Lower leg skin (tissue), 4 donors: ENCODE results near the gene KPNA6. TPM values are rescaled to one million over a fixed set of nuclear protein-coding genes. Genes with fewer than 3 reads are reported as not detected.
"Not testable (repeated sequence)": the region's sequence is repeated elsewhere in the genome, so short reads cannot be mapped to it uniquely, and the experiment has no call there.

Experiments
- DNase-seq, 2 donors: peaks; one replicate each; pipeline ENCODE4 v3.0.0-alpha.2; 2019; ENCODE audit warnings: low spot score in 2 of 2
- H3K4me3 ChIP-seq: fragments of 200-600 bp; sonication (generic); 2 replicates; pipeline ENCODE4 v1.5.1; 2017; ENCODE audit warnings: mild to moderate bottlenecking, low read depth; ENCODE audit not compliant: poor library complexity, severe bottlenecking
- POLR2A ChIP-seq, 2 donors: fragments of 450-650 bp; IDR thresholded peaks; one replicate each; pipeline ENCODE4 v1.6.1; 2016 to 2017; ENCODE audit warnings: antibody characterized with exemption in 2 of 2, mild to moderate bottlenecking in 1 of 2, moderate library complexity in 1 of 2
- WGBS, 2 donors: methylation state at CpG; one replicate each; pipeline ENCODE4 v1.1.5; 2018; 5-methylcytosine and 5-hydroxymethylcytosine counted together
- intact Hi-C: fragments of 100-400 bp; cut with DNase I; formaldehyde crosslinking; loops from one replicate; pipeline ENCODE4 v1.15.0; 2023; ENCODE audit warnings: low total_unique reads
- total RNA-seq, 4 donors: library from RNA; depleted of rRNA; stranded (reverse); fragments of >200 nt; gene quantifications; one replicate each; pipeline ENCODE4 v1.1.0, GENCODE V29; 2016
- TF ChIP-seq, protein P1 (sequence below), 3 donors: fragments of 450-650 bp; IDR thresholded peaks; one replicate each; pipeline ENCODE4 v1.5.1; 2016; ENCODE audit warnings: antibody characterized with exemption in 3 of 3, mild to moderate bottlenecking in 3 of 3, moderate library complexity in 2 of 3

KPNA6 gene
- total RNA-seq = 10 to 100 TPM; 44.2 to 48.5 (median 44.3) TPM

GRCh38 chr1:32107742-32108661 is at the start of gene KPNA6:
Gene KPNA6 (plus strand): TSS chr1:32108056. CDS start chr1:32108131, 75 bp downstream.
- no peak for TF ChIP-seq POLR2A (IDR thresholded peaks at IDR 0.05)
- TF ChIP-seq, protein P1, sequence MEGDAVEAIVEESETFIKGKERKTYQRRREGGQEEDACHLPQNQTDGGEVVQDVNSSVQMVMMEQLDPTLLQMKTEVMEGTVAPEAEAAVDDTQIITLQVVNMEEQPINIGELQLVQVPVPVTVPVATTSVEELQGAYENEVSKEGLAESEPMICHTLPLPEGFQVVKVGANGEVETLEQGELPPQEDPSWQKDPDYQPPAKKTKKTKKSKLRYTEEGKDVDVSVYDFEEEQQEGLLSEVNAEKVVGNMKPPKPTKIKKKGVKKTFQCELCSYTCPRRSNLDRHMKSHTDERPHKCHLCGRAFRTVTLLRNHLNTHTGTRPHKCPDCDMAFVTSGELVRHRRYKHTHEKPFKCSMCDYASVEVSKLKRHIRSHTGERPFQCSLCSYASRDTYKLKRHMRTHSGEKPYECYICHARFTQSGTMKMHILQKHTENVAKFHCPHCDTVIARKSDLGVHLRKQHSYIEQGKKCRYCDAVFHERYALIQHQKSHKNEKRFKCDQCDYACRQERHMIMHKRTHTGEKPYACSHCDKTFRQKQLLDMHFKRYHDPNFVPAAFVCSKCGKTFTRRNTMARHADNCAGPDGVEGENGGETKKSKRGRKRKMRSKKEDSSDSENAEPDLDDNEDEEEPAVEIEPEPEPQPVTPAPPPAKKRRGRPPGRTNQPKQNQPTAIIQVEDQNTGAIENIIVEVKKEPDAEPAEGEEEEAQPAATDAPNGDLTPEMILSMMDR (IDR thresholded peaks at IDR 0.05) = no peak
- 0 to 1% methylated on average over 35 to 39 of the region's 45 CpGs for WGBS, 2 donors

DNA sequence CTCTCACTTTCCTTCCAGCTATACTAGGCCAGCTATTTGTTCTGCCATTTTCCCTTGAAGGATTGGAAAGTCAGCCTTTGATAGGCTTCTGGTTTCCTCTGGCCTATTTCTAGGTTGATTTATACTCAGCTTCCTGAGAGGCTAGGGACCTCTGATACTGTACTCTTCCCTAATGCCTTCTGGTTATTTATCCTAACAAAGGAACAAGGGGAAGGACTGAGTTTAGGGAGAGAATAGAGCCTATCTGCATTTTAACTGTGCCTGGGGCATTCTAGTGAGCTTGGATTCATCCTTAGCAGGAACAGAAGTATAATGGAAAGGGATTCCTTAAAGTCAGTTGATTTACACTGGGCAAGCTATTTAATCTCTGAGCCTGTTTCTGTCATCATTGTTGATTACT is 46.9 kb upstream of the KPNA6 start:
- intact Hi-C loops = loop anchor here (10.0 kb wide), 1 partner anchor 276 kb away; no protein-coding TSS in a partner anchor
- no peak overlapping the region for H3K4me3 ChIP-seq
- TF ChIP-seq, protein P1 (IDR thresholded peaks at IDR 0.05) = no peak
- TF ChIP-seq POLR2A (IDR thresholded peaks at IDR 0.05) = no peak
- DNase-seq = no peak

More at GRCh38 chr1:32107742-32108661, at the start of gene KPNA6:
- peak; percentile 92 to 96 for DNase-seq
- intact Hi-C loops = no loop called here
- peak within 1 kb of the TSS; percentile 90 for H3K4me3 ChIP-seq

GRCh38 chr1:32062867-32063230 is 45.0 kb upstream of the KPNA6 start:
- DNase-seq = no peak
- intact Hi-C loops = loop anchor here (10.0 kb wide), 1 partner anchor 278 kb away; no protein-coding TSS in a partner anchor
- H3K4me3 ChIP-seq = no peak overlapping the region
- WGBS, 2 donors = 56 to 65% methylated on average over 4 of the region's 4 CpGs
- TF ChIP-seq, protein P1 (IDR thresholded peaks at IDR 0.05) = no peak
- TF ChIP-seq POLR2A (IDR thresholded peaks at IDR 0.05) = no peak

DNA sequence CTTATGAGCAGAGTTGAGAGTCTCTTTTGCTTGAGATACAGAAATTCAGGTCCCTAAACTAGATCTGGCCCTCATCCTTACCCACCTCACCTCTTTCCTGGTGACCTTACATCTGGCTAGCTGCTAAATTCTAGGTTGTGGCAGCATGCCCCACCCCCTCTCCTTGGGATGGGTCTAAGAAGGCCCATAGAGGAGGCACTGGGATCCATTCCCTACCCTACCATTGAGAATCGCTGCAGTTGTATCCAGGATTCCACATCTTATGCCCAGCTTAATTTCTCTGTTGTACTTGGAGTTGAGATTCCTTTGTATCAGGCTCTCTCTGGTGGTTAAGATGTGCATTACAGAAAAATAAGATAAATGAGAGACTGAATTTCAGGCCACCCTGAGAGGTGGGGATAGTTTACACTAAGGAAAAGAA is 44.6 kb upstream of the KPNA6 start:
- WGBS, 2 donors = 4 to 18% methylated on average over 1 of the region's 1 CpG
- DNase-seq = peak in 1 of 2 donors; percentile 63
- TF ChIP-seq, protein P1 (IDR thresholded peaks at IDR 0.05) = no peak
- no peak for TF ChIP-seq POLR2A (IDR thresholded peaks at IDR 0.05)
- intact Hi-C loops = loop anchor here (10.0 kb wide), 1 partner anchor 278 kb away; no protein-coding TSS in a partner anchor
- H3K4me3 ChIP-seq = no peak overlapping the region

GRCh38 chr1:32065613-32066488 is 42.0 kb upstream of the KPNA6 start:
- peak in 1 of 2 donors; percentile 76 for DNase-seq
- intact Hi-C loops = loop anchor here (10.0 kb wide), 1 partner anchor 281 kb away; no protein-coding TSS in a partner anchor
- 57 to 65% methylated on average over 21 of the region's 21 CpGs for WGBS, 2 donors
- not testable (repeated sequence) for H3K4me3 ChIP-seq
